Ramos (cell line): ENCODE results near the gene TEX53.

Experiments used
- in situ Hi-C: fragments of 300-500 bp; cut with MboI; formaldehyde crosslinking; loops from one replicate; pipeline ENCODE4 v1.14.3; 2022; ENCODE audit warnings: low sequenced_read_pairs; ENCODE audit not compliant: unreplicated experiment

TEX53 gene

DNA sequence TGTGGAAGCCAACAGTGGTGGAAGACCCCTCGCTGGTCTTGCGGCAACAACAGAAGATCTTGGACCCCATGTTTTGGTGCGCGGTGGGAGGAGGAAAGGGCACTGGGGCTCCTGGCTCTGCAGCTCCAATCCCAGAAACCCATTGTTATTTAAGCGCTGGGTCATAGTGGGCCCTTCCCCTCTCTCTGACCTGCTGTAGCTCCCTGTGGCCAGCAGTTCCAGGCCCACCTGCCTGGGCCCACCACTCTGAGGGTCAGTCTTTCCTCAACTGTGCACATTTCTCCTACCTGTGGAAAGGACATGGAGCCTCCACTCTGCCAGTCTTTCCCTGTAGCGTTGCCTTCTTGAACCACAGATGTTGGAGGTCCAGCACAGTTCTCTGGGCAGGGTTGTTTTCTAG, at the start of gene TEX53:
Gene TEX53 (minus strand): TSS at position 101 of the 400 bp plus-strand sequence. CDS start 31 bp downstream, at position 70.
- in situ Hi-C loops = loop anchor here (10.0 kb wide), 1 partner anchor 243 kb away; no protein-coding TSS in a partner anchor

- in situ Hi-C loops = no loop called here
These were observed 49.1 kb upstream of the TEX53 start for GRCh38 chr9:114706711-114707110.

DNA sequence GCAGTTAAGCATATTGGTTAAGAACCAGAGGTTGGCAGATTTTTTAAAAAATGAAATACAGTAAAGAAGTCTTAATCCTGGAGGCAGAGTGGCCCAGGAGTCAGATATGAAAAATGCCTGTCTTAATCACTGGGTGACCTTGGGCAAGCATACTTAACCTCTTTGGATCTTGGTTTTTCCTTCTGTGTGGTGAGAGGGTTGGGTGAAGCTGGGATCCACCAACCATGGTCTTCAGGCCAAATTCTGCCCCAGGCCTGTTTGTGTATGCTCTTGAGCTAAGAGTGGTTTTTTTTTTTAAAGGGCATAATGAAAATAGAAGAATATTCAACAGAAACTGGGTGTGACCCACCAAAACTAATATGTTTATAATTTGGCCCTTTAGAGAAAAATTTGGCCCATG, 44.4 kb upstream of the TEX53 start:
- in situ Hi-C loops = no loop called here

- in situ Hi-C loops = no loop called here
These were observed 40.3 kb upstream of the TEX53 start for GRCh38 chr9:114697951-114698351.

DNA sequence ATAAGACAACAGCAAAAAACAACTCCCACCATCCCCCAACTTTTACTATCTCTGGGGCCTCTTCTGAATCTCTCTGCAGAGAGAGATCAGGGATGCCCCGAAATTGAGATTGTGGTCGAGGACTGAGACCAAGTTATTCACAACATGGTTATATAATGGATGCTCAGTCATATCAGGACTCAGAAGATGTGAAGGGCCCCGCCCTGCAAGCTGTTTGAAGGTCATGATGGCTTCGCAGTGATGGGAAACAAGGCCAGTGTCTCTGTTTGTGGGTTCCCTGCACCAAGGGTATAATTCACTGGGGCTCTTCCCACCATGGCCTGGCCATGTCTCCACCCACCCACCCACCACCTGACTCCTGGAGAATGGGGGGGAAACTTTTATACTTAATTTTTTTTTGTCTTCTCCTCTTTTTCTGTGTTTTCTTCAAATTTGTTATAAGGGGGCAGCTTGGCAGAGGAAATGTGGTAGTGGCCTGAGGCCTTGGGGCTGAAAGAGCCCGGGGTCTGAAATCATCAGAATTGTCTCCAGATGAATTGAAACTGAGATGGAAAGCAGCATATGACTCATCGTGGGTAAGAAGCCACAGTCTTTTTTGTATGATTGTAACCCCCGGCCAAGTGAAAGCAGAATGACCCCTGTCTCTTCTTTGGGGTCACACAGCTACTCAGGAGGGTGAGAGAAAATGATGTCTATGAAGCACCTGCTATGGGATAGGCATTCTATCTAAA, 39.4 kb upstream of the TEX53 start:
- in situ Hi-C loops = no loop called here

DNA sequence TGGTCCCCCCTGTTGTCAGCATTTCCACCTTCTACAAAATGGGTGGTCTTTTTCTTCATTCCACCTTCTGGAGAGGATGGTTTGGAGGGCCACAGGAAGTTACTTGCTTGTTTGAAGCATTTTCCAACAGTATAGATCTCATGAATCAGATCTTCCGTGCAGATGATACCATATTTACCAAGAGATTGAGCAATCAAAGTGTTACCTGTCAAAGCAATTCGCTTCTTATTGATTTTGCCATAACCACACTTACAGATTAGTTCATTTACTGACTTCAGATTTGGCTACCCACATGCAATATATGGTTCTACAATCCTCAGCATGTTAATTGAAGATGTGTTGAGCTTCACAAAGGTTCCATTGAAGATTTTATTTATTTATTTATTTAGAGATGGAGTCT, 38.3 kb upstream of the TEX53 start:
- in situ Hi-C loops = no loop called here

DNA sequence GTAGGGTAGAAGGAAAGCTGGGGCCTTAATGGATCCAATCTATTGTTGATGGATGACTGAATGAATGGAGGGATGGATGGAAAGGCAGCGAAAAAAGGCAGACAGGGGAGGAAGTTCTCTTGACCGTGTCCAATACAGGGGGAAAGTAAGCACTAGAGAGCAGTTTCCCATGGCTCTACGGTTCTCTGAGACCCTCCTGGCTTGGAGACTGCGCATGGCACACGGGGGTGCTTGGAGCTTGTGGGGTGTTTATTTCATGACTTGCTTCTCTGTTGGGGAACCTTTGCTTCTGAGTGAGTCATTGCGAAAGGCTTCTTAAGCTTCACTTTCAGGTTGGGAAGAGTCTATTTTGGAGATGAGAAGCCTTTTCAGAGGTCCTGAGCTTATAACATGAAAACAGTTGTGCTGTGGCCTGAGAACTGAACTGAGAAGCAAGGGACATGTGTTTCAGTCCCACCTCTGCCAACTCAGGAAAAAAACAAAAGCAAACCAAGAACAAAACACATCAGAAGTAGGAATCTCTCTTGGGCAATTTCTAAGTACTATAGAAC, 37.2 kb upstream of the TEX53 start:
- in situ Hi-C loops = no loop called here

DNA sequence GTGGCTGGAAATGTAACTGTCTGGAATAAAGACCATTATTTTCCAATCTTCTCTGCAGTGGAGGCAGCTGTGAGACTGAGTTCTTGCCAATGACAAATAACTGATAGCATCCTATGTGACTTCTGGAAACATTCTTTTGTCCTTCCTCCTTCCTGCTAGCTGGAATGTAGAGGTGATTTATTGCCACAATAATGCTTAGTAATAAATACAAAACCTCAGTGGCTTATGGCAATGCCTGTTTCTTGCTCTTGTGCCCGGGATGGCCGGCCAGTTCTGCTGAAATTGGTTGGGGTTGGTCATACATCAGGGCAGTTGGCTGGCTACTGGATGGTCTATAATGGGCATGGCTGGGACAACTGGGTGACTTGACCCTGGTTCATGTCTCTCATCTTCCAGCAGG, 36.5 kb upstream of the TEX53 start:
- in situ Hi-C loops = no loop called here

GRCh38 chr9:114693248-114693855, 35.7 kb upstream of the TEX53 start:
- in situ Hi-C loops = no loop called here

GRCh38 chr9:114691956-114692295, 34.3 kb upstream of the TEX53 start:
- in situ Hi-C loops = no loop called here

DNA sequence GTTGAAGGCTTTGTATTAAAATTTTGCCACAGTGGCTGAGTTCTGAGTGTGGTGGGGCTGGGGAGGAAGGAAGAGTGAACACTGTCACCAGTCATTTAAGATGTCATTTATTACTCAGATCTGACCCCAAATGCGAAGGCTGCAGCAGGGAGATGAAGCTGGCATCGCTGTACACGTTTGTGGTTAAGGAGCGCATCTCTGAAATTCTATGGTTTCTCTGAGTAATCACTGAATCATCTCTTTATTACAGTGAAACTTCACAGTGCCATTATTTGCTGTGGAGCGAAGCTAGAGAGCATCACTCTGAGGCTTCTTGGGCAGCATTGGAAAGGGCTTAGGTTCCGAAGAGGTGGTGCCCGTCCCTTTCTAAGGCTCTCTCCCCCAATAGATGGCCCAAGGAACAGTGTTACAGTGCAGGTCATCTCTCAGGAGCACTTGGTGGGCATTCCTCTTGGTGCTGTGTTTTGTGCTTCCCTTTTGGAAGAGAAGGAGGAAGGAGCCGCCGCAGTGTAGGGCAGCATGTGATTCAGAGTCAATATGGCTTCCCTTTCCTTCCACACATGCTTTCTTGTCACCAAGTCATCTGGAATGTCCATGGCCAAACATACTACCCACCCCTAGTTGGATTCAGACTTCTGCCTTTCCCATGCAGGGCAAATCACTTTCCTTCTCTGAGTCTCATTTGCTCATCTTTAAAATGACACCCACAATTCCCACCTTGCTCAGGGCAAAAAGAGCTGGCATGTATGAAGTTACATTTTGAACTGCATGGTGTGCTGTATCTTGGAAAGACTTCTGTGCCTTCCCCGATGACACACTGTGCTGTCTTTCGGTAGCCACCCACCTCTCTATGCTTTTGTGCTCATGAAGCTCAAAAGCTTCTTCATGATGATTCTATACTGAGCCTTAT, 33.7 kb upstream of the TEX53 start:
- in situ Hi-C loops = no loop called here

GRCh38 chr9:114690308-114690707, 32.7 kb upstream of the TEX53 start:
- in situ Hi-C loops = no loop called here

GRCh38 chr9:114689813-114690212, 32.2 kb upstream of the TEX53 start:
- in situ Hi-C loops = loop anchor here (5.0 to 10.0 kb wide), 2 partner anchors 322 to 825 kb away; no protein-coding TSS in a partner anchor

DNA sequence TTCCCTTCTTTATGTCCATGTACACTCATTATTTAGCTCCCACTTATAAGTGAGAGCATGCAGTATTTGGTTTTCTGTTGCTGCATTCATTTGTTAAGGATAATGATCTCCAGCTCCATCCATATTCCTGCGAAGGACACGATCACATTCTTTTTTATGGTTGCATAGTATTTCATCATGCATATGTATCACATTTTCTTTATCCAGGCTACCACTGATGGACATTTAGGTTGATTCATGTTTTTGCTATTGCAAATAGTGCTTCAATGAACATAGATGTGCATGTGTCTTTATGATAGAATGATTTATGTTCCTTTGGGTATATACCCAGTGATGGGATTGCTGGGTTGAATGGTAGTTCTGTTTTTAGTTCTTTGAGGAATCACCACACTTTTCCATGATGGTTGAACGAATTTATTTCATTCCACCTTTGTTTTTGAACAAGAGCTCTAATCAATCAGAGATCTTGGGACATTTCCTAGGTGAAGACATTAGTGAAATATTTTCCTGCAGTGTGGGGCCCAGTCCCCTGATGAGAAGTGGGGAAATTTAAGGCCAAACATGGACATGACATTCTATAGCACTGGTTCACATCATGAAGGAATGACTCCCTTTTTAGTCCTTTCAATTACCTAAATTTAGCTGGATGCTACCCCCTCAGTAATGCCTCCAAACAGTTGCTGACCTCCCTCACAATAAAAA, 31.5 kb upstream of the TEX53 start:
- in situ Hi-C loops = loop anchor here (5.0 to 10.0 kb wide), 2 partner anchors 323 to 826 kb away; no protein-coding TSS in a partner anchor

GRCh38 chr9:114688379-114688778, 30.8 kb upstream of the TEX53 start:
- in situ Hi-C loops = loop anchor here (5.0 to 10.0 kb wide), 2 partner anchors 324 to 826 kb away; no protein-coding TSS in a partner anchor

DNA sequence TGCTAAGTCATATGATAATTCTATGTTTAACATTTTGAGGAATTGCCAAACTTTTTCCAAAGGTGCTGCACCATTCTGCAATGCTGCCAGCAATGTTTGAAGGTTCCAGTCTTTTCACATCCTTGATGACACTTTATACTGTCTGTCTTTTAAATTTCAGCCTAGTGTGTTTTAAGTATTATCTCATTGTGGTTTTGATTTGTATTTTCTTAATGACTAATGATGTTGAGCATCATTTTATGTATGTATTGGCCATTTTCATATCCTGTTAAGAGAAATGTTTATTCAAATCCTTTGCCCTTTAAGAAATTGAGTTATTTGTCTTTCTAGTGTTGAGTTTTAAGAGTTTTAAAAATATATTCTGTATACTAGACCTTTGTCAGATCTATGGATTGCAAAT, 29.4 kb upstream of the TEX53 start:
- in situ Hi-C loops = loop anchor here (5.0 to 10.0 kb wide), 2 partner anchors 325 to 828 kb away; no protein-coding TSS in a partner anchor

DNA sequence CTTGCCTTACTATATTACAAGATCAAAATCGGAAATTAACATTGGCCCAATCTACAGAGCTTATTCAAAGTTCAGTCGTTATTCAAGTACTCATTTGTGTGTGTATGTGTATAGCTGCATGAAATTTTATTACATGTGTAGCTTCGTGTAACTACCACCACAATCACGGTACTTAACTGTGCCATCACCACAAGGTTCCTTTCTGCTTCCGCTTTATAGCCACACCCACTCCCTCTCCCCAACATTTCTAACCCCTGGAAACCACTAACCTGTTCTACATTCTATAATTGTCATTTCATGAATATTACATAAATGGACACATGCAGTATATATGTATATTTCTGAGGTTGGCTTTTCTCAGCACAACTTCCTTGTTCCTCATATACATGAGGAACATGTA, 28.3 kb upstream of the TEX53 start:
- in situ Hi-C loops = loop anchor here (5.0 to 10.0 kb wide), 2 partner anchors 326 to 829 kb away; no protein-coding TSS in a partner anchor

DNA sequence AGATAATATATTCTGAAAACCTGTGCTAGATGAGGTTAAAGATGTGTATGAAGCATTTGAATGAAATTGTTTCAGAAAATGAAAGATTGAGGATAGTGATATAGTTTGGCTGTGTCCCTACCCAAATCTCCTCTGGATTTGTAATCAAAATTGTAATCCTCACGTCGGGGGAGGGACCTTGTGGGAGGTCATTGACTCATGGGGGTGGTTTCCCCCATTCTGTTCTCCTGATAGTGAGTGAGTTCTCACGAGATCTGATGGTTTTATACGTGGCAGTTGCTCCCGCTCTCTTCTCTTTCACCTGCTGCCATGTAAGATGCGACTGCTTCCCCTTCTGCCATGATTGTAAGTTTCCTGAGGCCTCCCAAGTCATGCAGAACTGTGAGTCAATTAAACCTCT, 26.4 kb upstream of the TEX53 start:
- in situ Hi-C loops = loop anchor here (5.0 to 10.0 kb wide), 2 partner anchors 48 to 831 kb away; no protein-coding TSS in a partner anchor

- in situ Hi-C loops = loop anchor here (5.0 to 10.0 kb wide), 2 partner anchors 49 to 832 kb away; no protein-coding TSS in a partner anchor
These were observed 25.2 kb upstream of the TEX53 start for GRCh38 chr9:114682846-114683245.
